22Rv1 (cell line): Measurements from ENCODE around the gene TM4SF18.

Experiments used
- CTCF ChIP-seq: fragments of 450-650 bp; IDR thresholded peaks from 2 replicates; pipeline ENCODE4 v1.5.1; 2017; ENCODE audit warnings: mild to moderate bottlenecking
- ZFX ChIP-seq: fragments of 450-650 bp; IDR thresholded peaks from 2 replicates; pipeline ENCODE4 v1.6.1; 2017; ENCODE audit warnings: antibody characterized with exemption, borderline replicate concordance

DNA sequence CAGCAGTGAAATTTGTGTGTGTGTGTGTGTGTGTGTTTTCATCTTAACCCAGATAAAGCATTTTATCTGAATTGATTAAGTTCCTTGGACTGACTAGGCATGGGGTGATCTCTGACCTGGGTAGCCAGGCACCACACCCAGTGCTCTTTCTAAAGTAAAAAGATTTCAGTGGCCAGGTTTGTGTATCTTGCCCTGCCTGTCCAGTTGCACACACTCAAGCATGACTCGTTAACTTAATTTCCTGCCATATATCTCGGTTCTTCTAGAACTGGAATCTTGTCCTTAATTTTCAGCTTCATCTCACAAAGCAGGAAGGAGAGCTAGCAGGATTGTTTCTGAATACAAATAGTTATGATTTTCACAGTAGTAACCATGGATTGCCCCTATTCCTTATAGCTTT lies 17.0 kb downstream of the TM4SF18 start:
- TF ChIP-seq CTCF (no peak), ZFX (no peak)
